ENCODE data around the gene FNBP1.

FNBP1 gene

GRCh38 chr9:130062750-130063149 lies 19.8 kb upstream of the FNBP1 start:
- Histone ChIP-seq H3K9me3 (ENCODE audit: insufficient read depth, low read depth, low read length) (no peaks in the 10 kb centered on the region), H3K36me3 (ENCODE audit: insufficient read depth, low read length) (no peaks in the 10 kb centered on the region), H3K79me2 (ENCODE audit: insufficient read depth, low read length) (peaks cover 27% of the 10 kb centered on the region), H3F3A (ENCODE audit: low read depth) (no peaks in the 10 kb centered on the region), H4K20me1 (ENCODE audit: insufficient read depth, low read length, poor library complexity, severe bottlenecking) (no peaks in the 10 kb centered on the region), H3K4me3 (ENCODE audit: low read length, poor library complexity, severe bottlenecking) (no peak overlapping the region), H3K4me2 (ENCODE audit: low read depth, low read length, poor library complexity, severe bottlenecking) (no peak overlapping the region), H2AFZ (ENCODE audit: low read length) (no peak overlapping the region), H3K4me1 (ENCODE audit: insufficient read depth, low read length, poor library complexity, severe bottlenecking) (no peaks in the 10 kb centered on the region), H3K9me2 (replicated peaks; ENCODE audit: low read depth, low read length) (no peaks in the 10 kb centered on the region), H3K9ac (ENCODE audit: low read depth, low read length, poor library complexity, severe bottlenecking) (no peak overlapping the region), H3K27me3 (ENCODE audit: insufficient read depth, low read length, poor library complexity, severe bottlenecking) (no peaks in the 10 kb centered on the region)
- TF ChIP-seq CTCF (conservative IDR thresholded peaks at IDR 0.05; ENCODE audit: low read length), result no peak
- no peak for TF ChIP-seq EZH2phosphoT487 (IDR thresholded peaks at IDR 0.05; ENCODE audit: borderline replicate concordance)

GRCh38 chr9:130060296-130060695 lies 17.3 kb upstream of the FNBP1 start:
- Histone ChIP-seq H3K79me2 (ENCODE audit: insufficient read depth, low read length) (peaks cover 32% of the 10 kb centered on the region), H4K20me1 (ENCODE audit: insufficient read depth, low read length, poor library complexity, severe bottlenecking) (no peaks in the 10 kb centered on the region), H3K9me2 (replicated peaks; ENCODE audit: low read depth, low read length) (no peaks in the 10 kb centered on the region), H3K4me1 (ENCODE audit: insufficient read depth, low read length, poor library complexity, severe bottlenecking) (no peaks in the 10 kb centered on the region), H3K27me3 (ENCODE audit: insufficient read depth, low read length, poor library complexity, severe bottlenecking) (no peaks in the 10 kb centered on the region), H3K4me2 (ENCODE audit: low read depth, low read length, poor library complexity, severe bottlenecking) (no peak overlapping the region), H3K9me3 (ENCODE audit: insufficient read depth, low read depth, low read length) (no peaks in the 10 kb centered on the region), H3F3A (ENCODE audit: low read depth) (no peaks in the 10 kb centered on the region), H3K36me3 (ENCODE audit: insufficient read depth, low read length) (no peaks in the 10 kb centered on the region), H3K9ac (ENCODE audit: low read depth, low read length, poor library complexity, severe bottlenecking) (no peak overlapping the region), H2AFZ (ENCODE audit: low read length) (no peak overlapping the region), H3K4me3 (ENCODE audit: low read length, poor library complexity, severe bottlenecking) (no peak overlapping the region)
- TF ChIP-seq CTCF (conservative IDR thresholded peaks at IDR 0.05; ENCODE audit: low read length), result no peak

- Histone ChIP-seq H3K4me2 (ENCODE audit: low read depth, low read length, poor library complexity, severe bottlenecking) (no peak overlapping the region), H3K36me3 (ENCODE audit: insufficient read depth, low read length) (no peaks in the 10 kb centered on the region), H4K20me1 (ENCODE audit: insufficient read depth, low read length, poor library complexity, severe bottlenecking) (no peaks in the 10 kb centered on the region), H3K27me3 (ENCODE audit: insufficient read depth, low read length, poor library complexity, severe bottlenecking) (no peaks in the 10 kb centered on the region), H3K4me1 (ENCODE audit: insufficient read depth, low read length, poor library complexity, severe bottlenecking) (no peaks in the 10 kb centered on the region), H3K9me2 (replicated peaks; ENCODE audit: low read depth, low read length) (no peaks in the 10 kb centered on the region), H3K9me3 (ENCODE audit: insufficient read depth, low read depth, low read length) (no peaks in the 10 kb centered on the region), H3K4me3 (ENCODE audit: low read length, poor library complexity, severe bottlenecking) (no peak overlapping the region), H3K9ac (ENCODE audit: low read depth, low read length, poor library complexity, severe bottlenecking) (no peak overlapping the region), H3K79me2 (ENCODE audit: insufficient read depth, low read length) (peaks cover 44% of the 10 kb centered on the region), H3F3A (ENCODE audit: low read depth) (no peaks in the 10 kb centered on the region), H2AFZ (ENCODE audit: low read length) (no peak overlapping the region)
- no peak for TF ChIP-seq CTCF (conservative IDR thresholded peaks at IDR 0.05; ENCODE audit: low read length)
- TF ChIP-seq EZH2phosphoT487 (IDR thresholded peaks at IDR 0.05; ENCODE audit: borderline replicate concordance), result no peak
These were observed 15.9 kb upstream of the FNBP1 start for GRCh38 chr9:130058887-130059286.

Measured in Loucy (cell line).